Spleen (tissue), 7 donors: Measurements from ENCODE around the gene TMC7.

Experiments used
- POLR2A ChIP-seq, 3 donors: fragments of 450-650 bp; IDR thresholded peaks; one replicate each; pipeline ENCODE4 v1.5.1; 2017; ENCODE audit warnings: antibody characterized with exemption in 3 of 3, mild to moderate bottlenecking in 1 of 3
- POLR2AphosphoS5 ChIP-seq, 3 donors: sonication (generic); formaldehyde crosslinking; IDR thresholded peaks; one replicate each; pipeline ENCODE4 v1.5.1; 2017; ENCODE audit warnings: antibody characterized with exemption in 3 of 3
- TF ChIP-seq, protein P1 (sequence below), 11 experiments: fragments of 200-600 bp in 7 of 11; fragments of 450-650 bp in 4 of 11; sonication (generic) in 4 of 11; IDR thresholded peaks in 8 of 11; conservative IDR thresholded peaks in 3 of 11; 1 replicate in 7 of 11; 2 replicates in 4 of 11; pipeline versions ENCODE4 v1.4.0 to v1.8.0; 2016 to 2021; ENCODE audit warnings: antibody characterized with exemption in 11 of 11, inconsistent platforms in 4 of 11, mild to moderate bottlenecking in 1 of 11
- donor health status: DM: no; HTN: no; CAD: no; lungs with moderate emphysema.
- donor health status: DM: no; HTN: no; CAD: no.
- donor health status: DM: no; HTN: no; CAD: no.

DNA sequence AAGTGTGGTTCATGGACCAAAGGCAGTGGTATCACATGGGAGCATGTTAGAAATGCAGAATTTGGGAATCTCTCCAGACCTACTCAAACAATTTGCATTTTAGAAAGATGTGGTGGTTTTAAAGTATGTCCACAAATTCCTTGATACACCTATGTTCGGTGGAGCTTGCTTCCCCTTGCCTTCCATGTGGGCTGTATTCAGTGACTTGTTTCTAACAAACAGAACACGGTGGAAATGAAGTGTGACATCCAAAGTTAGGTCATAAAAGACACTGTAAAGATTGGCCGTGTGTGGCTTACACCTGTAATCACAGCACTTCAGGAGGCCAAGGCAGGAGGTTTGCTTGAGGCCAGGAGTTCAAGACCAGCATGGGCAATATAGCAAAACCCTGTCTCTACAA, 100.4 kb downstream of the TMC7 start:
- TF ChIP-seq POLR2A (IDR thresholded peaks at IDR 0.05) (no peak), POLR2AphosphoS5 (IDR thresholded peaks at IDR 0.05) (no peak)
- TF ChIP-seq, protein P1, sequence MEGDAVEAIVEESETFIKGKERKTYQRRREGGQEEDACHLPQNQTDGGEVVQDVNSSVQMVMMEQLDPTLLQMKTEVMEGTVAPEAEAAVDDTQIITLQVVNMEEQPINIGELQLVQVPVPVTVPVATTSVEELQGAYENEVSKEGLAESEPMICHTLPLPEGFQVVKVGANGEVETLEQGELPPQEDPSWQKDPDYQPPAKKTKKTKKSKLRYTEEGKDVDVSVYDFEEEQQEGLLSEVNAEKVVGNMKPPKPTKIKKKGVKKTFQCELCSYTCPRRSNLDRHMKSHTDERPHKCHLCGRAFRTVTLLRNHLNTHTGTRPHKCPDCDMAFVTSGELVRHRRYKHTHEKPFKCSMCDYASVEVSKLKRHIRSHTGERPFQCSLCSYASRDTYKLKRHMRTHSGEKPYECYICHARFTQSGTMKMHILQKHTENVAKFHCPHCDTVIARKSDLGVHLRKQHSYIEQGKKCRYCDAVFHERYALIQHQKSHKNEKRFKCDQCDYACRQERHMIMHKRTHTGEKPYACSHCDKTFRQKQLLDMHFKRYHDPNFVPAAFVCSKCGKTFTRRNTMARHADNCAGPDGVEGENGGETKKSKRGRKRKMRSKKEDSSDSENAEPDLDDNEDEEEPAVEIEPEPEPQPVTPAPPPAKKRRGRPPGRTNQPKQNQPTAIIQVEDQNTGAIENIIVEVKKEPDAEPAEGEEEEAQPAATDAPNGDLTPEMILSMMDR (IDR thresholded peaks at IDR 0.05 in 8 of 11, conservative IDR thresholded peaks at IDR 0.05 in 3 of 11): no peak
